T-helper 2 cell treated with Interferon-gamma antibody and Interleukin-4, amounts not matched to agents 5 μg/mL and 100 μg/mL, for 36 hours (primary cell): ENCODE measurements around the gene HARS1.
A peak's percentile ranks its signal among the peaks of the same experiment; 100 is the strongest.
"Not testable (repeated sequence)": the region's sequence is repeated elsewhere in the genome, so short reads cannot be mapped to it uniquely, and the experiment has no call there.

Source experiments
- DNase-seq: peaks from one replicate; pipeline ENCODE4 v3.0.0; 2021; ENCODE audit warnings: low spot score
- H3K27ac Mint-ChIP-seq: one replicate; pipeline ENCODE4 v1.8.0; 2021; ENCODE audit warnings: mild to moderate bottlenecking, mixed read lengths
- H3K27me3 Mint-ChIP-seq: one replicate; pipeline ENCODE4 v1.8.0; 2021; ENCODE audit warnings: low read depth, mixed read lengths
- H3K36me3 Mint-ChIP-seq: one replicate; pipeline ENCODE4 v1.8.0; 2021; ENCODE audit warnings: low read depth, mixed read lengths
- H3K4me1 Mint-ChIP-seq: one replicate; pipeline ENCODE4 v1.8.0; 2021; ENCODE audit warnings: low read depth, mixed read lengths
- H3K4me3 Mint-ChIP-seq: one replicate; pipeline ENCODE4 v1.8.0; 2022; ENCODE audit warnings: mild to moderate bottlenecking, moderate library complexity, mixed read lengths
- H3K9me3 Mint-ChIP-seq: one replicate; pipeline ENCODE4 v1.8.0; 2021; ENCODE audit warnings: mixed read lengths

Gene HARS1

DNA sequence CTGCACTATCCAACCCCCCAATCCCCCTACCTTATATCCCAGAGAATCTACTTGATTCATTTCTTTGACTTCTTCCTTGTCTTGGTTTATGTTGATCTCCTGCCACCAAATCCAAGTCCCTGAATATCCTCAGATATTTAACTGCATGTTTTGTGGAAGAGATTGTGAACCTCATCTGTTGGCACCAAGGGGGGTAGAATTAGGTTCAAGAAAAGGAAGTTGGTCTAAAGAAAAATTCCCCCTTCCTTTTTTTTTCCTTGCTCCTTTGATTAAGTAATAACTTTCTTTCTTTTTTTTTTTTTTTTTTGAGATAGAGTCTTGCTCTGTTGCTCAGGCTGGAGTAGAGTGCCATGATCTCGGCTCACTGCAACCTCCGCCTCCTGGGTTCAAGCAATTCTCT is 57.7 kb downstream of the HARS1 start:
- H3K4me1 Mint-ChIP-seq, result peaks cover 21% of the 10 kb centered on the region
- H3K27me3 Mint-ChIP-seq, result peaks cover 26% of the 10 kb centered on the region
- no peak overlapping the region for H3K27ac Mint-ChIP-seq
- H3K9me3 Mint-ChIP-seq, result no peaks in the 10 kb centered on the region
- no peak for DNase-seq
- peak overlapping the region; percentile 84 for H3K4me3 Mint-ChIP-seq
- no peaks in the 10 kb centered on the region for H3K36me3 Mint-ChIP-seq

DNA sequence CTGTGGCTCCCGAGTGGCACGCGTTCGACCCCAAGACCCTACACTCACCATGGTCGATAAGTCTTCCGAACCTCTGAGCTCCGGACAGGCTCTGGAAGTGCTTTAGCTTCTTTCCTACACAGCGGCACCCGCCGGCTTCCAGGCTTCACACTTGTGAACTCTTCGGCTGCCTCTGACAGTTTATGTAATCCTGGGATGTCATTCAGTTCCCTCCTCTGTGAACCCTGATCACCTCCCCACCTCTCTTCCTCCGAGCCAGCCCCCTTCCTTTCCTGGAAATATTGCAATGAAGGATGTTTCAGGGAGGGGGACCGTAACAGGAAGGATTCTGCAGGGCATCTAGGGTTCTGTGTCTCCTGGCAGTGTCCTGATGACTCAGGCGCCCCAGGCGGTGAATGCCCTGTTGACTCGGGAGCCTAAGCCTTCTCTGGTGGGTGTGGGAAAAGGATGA is 58.1 kb downstream of the HARS1 start, which contains the start of gene CD14:
TSS of gene CD14 (minus strand) at position 155 of the 451 bp plus-strand sequence. CDS start at position 51, 104 bp downstream.
- H3K27me3 Mint-ChIP-seq, result peaks cover 29% of the 10 kb centered on the region
- peaks cover 4% of the 10 kb centered on the region for H3K9me3 Mint-ChIP-seq
- peak within 1 kb of the TSS; percentile 15 for H3K27ac Mint-ChIP-seq
- peak within 1 kb of the TSS; percentile 84 for H3K4me3 Mint-ChIP-seq
- H3K4me1 Mint-ChIP-seq, result peaks cover 19% of the 10 kb centered on the region
- H3K36me3 Mint-ChIP-seq, result peaks cover 1% of the 10 kb centered on the region
- DNase-seq, result no peak

DNA sequence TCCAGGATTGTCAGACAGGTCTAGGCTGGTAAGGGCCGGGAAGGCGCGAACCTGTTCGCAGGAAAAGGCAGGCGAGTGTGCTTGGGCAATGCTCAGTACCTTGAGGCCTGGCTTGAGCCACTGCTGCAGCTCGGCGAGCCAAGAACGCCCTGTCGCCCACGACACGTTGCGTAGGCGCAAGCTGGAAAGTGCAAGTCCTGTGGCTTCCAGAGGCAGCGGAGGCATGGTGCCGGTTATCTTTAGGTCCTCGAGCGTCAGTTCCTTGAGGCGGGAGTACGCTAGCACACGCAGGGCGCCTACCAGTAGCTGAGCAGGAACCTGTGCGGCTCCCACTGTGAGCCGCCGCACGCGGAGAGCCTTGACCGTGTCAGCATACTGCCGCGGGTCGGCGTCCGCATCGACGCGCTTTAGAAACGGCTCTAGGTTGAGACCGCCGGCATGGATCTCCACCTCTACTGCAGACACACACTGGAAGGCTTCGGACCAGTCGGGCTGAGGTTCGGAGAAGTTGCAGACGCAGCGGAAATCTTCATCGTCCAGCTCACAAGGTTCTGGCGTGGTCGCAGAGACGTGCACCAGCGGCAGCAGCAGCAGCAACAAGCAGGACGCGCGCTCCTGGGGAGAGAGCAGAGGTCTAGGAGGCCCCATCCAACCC is 58.7 kb downstream of the HARS1 start:
- Mint-ChIP-seq H3K4me3 (peak overlapping the region; percentile 84), H3K27ac (no peak overlapping the region), H3K36me3 (peaks cover 2% of the 10 kb centered on the region), H3K27me3 (peaks cover 29% of the 10 kb centered on the region), H3K9me3 (peaks cover 8% of the 10 kb centered on the region), H3K4me1 (peaks cover 18% of the 10 kb centered on the region)
- peak; percentile 63 for DNase-seq

DNA sequence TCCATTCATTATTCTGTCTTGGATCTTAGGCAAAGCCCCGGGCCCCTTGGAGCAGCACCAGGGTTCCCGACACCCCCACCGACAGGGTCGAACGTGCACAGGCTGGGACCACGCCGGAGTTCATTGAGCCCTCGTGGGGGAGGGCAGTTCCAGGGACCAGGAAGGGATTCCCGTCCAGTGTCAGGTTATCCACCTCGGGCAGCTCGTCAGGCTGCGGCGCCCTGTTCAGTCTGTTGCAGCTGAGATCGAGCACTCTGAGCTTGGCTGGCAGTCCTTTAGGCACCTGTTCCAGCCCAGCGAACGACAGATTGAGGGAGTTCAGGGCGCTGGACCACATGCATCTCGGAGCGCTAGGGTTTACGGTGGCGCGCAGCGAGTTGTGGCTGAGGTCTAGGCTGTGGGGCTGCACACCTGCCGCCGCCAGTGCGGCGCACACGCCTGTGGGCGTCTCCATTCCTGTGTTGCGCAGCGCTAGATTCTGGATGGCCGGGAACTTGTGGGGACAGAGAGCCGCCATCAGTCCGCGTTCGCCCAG is 59.3 kb downstream of the HARS1 start:
- Mint-ChIP-seq H3K9me3 (peaks cover 14% of the 10 kb centered on the region), H3K4me3 (peak overlapping the region; percentile 84), H3K4me1 (peaks cover 18% of the 10 kb centered on the region), H3K27ac (no peak overlapping the region), H3K36me3 (peaks cover 2% of the 10 kb centered on the region), H3K27me3 (peaks cover 32% of the 10 kb centered on the region)
- DNase-seq, result no peak

DNA sequence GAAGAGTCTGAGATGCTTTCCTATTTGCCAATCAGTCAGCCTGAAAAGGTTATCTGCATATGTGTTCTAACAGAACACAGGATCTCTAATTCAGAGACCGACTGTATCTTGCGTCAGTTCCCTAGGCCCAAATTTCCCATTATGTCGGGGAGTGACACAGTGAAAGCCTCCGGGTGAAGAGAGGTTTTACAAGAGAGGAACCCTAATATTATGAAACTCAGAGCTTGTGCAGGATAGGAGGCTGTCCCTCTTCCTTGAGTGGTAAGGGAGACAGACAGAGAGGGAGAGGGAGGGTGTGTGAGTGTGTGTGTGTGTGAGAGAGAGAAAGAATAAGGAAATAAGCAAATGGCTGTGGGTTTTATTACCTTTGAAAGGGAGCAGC is 60.1 kb downstream of the HARS1 start:
- H3K4me1 Mint-ChIP-seq, result peaks cover 18% of the 10 kb centered on the region
- peaks cover 35% of the 10 kb centered on the region for H3K27me3 Mint-ChIP-seq
- no peak overlapping the region for H3K27ac Mint-ChIP-seq
- peaks cover 2% of the 10 kb centered on the region for H3K36me3 Mint-ChIP-seq
- peak overlapping the region; percentile 0 for H3K4me3 Mint-ChIP-seq
- H3K9me3 Mint-ChIP-seq, result peaks cover 15% of the 10 kb centered on the region
- no peak for DNase-seq

DNA sequence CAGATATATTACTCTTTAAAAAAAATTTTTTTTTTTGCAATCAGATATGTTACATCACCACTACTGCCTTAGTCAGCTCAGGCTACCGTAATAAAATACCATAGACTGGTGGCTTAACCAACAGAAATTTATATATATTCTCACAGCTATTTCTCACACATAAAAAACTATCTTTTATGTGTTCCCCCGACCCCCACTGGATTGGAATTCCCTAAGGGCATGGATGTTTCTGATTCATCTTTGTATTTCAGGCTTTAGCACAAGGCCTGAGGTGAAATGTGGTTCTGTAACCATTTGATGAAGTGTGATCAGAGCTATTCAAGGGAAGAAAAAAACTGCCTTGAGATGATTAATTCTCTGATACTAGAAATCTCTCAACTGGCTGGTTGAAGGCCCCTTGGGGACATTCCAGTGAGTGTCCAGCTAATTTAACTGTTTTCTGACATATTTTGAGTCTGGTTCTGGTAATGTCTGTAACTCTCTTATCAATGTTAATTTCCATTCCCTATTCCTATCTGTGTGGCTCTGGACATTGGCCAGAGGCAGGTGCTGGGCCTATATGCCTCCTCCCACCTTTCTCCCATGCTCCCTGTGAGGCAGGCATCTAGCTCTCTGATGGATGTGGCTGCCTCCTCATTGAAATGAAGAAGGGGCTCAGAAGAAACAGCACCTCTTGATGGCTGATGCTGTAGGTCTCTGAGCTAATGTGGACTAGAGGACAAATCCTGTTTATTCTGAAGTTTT is 60.7 kb downstream of the HARS1 start:
- no peak overlapping the region for H3K4me3 Mint-ChIP-seq
- H3K27ac Mint-ChIP-seq, result no peak overlapping the region

DNA sequence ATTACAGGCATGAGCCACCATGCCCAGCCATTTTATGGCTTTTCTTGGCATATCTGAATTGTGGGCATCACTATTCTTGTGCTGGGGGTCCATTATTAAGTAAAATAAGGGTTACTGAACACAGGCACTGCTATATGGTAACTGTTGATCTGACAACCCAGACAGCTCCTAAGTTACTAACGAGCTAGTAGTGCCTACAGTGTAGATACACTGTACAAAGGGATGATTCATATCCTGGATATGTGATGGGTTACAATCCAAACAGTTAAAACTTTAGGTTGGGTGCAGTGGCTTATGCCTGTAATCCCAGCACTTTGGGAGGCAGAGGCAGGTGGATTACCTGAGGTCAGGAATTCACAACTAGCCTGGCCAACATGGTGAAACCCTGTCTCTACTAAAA is 62.5 kb downstream of the HARS1 start:
- H3K4me1 Mint-ChIP-seq, result peaks cover 13% of the 10 kb centered on the region
- H3K36me3 Mint-ChIP-seq, result peaks cover 2% of the 10 kb centered on the region
- DNase-seq, result no peak
- H3K27me3 Mint-ChIP-seq, result peaks cover 34% of the 10 kb centered on the region
- H3K9me3 Mint-ChIP-seq, result peaks cover 15% of the 10 kb centered on the region
- H3K4me3 Mint-ChIP-seq, result no peak overlapping the region
- H3K27ac Mint-ChIP-seq, result no peak overlapping the region

More for the DNA sequence above, 60.7 kb downstream of the HARS1 start:
- Mint-ChIP-seq H3K36me3 (peaks cover 2% of the 10 kb centered on the region), H3K9me3 (peaks cover 15% of the 10 kb centered on the region), H3K4me1 (peaks cover 18% of the 10 kb centered on the region), H3K27me3 (peaks cover 37% of the 10 kb centered on the region)
- DNase-seq, result no peak

DNA sequence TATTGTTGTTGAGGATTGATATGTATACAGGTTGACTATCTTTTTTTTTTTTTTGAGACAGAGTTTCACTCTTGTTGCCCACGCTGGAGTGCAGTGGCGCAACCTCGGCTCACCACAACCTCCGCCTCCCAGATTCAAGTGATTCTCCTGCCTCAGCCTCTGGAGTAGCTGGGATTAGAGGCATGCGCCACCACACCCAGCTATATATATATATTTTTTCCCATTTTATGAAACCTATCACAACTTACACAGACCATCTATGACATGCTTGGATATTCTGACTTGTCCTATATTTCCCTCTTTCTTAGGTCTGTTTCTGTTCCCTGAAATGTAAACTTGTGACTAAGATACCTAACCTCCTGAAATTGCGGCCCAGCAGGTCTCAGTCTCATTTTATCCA is 63.2 kb downstream of the HARS1 start:
- peaks cover 29% of the 10 kb centered on the region for H3K27me3 Mint-ChIP-seq
- no peak overlapping the region for H3K4me3 Mint-ChIP-seq
- H3K36me3 Mint-ChIP-seq, result peaks cover 2% of the 10 kb centered on the region
- no peak for DNase-seq
- H3K9me3 Mint-ChIP-seq, result peaks cover 15% of the 10 kb centered on the region
- H3K27ac Mint-ChIP-seq, result no peak overlapping the region
- peaks cover 8% of the 10 kb centered on the region for H3K4me1 Mint-ChIP-seq

DNA sequence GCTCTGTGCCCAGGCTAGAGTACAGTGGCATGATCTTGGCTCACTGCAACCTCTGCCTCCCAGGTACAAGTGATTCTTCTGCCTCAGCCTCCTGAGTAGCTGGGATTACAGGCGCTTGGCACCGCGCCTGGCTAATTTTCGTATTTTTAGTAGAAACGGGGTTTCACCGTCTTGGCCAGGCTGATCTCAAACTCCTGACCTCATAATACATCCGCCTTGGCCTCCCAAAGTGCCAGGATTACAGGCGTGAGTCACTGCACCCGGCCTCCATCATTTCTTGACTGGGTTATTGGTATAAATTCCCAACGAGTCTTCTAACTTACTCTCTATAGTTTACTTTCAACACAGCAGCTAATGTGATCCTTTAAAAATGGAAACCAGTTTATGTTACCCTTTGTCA is 66.3 kb downstream of the HARS1 start:
- peaks cover 28% of the 10 kb centered on the region for H3K27me3 Mint-ChIP-seq
- H3K27ac Mint-ChIP-seq, DNase-seq, H3K4me3 Mint-ChIP-seq, H3K36me3 Mint-ChIP-seq, H3K4me1 Mint-ChIP-seq: not testable (repeated sequence)
- peaks cover 15% of the 10 kb centered on the region for H3K9me3 Mint-ChIP-seq
